GM19328 (cell line): Measurements from ENCODE around the gene PRMT5.
A peak's percentile ranks its signal among the peaks of the same experiment; 100 is the strongest.

Source experiments
- ATAC-seq: cut with Tn5 transposase; IDR thresholded peaks from one replicate; pipeline ENCODE4 v1.9.1; 2021; ENCODE audit warnings: mild to moderate bottlenecking, moderate library complexity; ENCODE audit not compliant: unreplicated experiment

Gene PRMT5

DNA sequence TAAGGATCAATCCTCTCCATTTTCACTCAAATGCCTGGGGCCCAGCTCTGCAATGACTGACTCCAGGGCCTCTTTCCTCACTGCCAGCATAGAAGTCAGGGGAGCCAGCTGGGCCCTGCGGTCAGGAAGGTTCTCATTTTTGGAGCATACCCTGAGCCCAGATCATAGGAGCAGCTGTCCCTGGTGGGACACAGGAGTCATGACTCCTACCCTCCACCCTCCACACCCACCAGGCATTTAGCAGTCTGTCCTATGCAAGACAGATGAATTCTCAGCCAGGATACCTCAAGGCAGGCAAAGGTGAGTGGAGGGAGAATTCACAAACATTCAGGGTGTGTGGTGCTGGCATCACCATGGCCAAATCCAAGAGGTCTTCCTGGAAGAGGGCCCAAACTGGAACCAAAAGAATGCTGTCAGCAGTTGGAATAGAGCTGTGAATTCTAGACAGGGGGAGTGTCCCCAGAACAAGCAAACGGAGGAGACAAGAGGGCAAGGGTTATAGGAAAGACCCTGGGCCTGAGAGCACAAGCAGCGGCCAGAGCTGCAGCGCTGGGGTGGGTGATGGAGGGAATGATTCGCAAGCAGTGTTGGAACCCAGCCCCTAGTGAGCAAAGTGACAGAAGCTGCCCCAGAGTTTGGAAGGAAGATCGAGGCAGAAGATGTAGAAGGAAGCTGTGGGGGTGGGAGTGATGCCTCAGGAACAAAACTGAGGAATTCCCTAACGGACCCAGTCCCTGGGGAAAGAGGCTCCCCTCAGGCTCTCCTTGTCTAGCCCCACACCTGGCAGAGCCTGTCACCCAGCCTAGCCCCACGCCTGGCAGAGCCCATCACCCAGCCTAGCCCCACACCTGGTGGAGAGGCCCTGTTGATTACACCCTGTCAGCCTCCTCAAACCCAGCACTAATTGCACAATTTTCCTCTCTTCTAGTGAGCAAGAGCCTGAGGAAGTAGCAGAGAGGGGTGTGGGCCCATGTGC lies 50.6 kb downstream of the PRMT5 start:
- ATAC-seq: no peak

- ATAC-seq: no peak
These were observed 52.1 kb downstream of the PRMT5 start for GRCh38 chr14:22877000-22877501.

GRCh38 chr14:22875748-22876319 lies 53.3 kb downstream of the PRMT5 start:
- ATAC-seq: no peak

DNA sequence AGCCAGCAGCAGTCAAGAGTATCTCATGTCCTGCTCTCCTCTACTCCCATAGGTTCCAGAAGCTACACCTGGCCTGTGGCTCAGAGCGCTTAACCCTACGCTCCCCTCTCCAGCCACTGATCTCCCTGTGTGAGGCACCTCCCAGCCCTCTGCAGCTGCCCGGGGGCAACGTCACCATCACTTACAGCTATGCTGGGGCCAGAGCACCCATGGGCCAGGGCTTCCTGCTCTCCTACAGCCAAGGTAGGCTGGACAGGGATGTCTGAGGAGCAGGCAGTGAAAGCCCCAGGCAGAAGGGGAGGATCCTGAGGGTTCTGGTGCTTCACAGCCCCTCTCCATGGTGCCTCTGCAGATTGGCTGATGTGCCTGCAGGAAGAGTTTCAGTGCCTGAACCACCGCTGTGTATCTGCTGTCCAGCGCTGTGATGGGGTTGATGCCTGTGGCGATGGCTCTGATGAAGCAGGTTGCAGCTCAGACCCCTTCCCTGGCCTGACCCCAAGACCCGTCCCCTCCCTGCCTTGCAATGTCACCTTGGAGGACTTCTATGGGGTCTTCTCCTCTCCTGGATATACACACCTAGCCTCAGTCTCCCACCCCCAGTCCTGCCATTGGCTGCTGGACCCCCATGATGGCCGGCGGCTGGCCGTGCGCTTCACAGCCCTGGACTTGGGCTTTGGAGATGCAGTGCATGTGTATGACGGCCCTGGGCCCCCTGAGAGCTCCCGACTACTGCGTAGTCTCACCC lies 54.0 kb downstream of the PRMT5 start:
- ATAC-seq: no peak

GRCh38 chr14:22872833-22873520 lies 56.2 kb downstream of the PRMT5 start:
- no peak for ATAC-seq

- ATAC-seq: peak; percentile 7
These were observed 56.9 kb downstream of the PRMT5 start for GRCh38 chr14:22872033-22872832.

DNA sequence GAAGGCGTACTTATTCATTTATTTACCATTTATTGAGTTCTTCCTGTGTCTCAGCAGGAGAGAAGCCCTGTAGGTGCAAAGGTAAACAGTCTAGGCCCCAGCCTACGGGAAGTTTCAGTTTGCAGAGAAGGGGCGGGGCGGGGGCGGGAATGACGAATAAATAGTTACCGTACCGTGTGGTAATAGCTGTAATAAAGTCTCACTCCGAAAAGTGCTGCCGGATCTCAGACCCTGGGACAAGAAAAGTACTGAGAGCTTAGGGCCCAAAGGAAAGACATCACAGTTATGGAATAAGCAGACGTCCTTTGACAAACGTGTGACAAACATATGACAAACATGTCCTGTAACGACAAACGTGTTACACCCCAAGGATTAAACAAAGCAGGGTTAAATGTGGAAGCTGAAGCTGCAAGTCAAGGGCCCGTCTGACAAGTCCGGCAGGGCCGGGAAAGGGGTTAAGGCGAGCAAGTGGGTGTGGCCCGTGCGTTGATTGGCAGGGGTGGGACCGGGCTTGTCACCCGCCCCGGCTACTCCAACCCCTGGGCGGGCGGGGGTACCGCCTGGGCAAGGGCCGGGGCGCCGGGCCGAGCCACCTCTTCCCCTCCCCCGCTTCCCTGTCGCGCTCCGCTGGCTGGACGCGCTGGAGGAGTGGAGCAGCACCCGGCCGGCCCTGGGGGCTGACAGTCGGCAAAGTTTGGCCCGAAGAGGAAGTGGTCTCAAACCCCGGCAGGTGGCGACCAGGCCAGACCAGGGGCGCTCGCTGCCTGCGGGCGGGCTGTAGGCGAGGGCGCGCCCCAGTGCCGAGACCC lies 57.7 kb downstream of the PRMT5 start, which contains the start of gene LRP10:
Gene LRP10 (plus strand): TSS at position 517 of the 809 bp plus-strand sequence. CDS start 564 bp downstream, outside the sequence.
- ATAC-seq: peak; percentile 78

- peak; percentile 22 for ATAC-seq
These were observed 58.4 kb downstream of the PRMT5 start for GRCh38 chr14:22870811-22871223.
